ENCODE data around the gene JCAD. TPM values are rescaled to one million over a fixed set of nuclear protein-coding genes. Genes with fewer than 3 reads are reported as not detected.

JCAD gene
- total RNA-seq, 1 experiment from 2014 or later = 40.7 TPM

DNA sequence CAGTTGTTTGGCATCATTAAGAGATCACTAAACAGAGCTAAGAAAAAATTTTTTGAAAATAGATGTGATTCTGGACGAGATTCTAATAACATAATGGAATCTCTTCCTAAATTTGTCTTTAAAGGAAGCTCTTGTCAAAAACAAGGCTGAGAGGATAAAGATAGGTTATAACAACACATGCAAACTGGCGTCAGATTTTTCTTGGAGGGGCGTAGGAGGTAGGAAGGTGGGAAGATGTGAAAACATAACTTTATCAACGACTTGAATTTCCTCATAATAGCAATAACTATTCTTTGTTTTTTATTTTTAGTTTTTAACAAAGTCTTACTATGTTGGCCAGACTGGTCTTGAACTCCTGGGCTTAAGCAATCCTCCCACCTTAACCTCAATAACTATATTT is 31.8 kb upstream of the JCAD start:
- POLR2A ChIA-PET = no interaction called here

DNA sequence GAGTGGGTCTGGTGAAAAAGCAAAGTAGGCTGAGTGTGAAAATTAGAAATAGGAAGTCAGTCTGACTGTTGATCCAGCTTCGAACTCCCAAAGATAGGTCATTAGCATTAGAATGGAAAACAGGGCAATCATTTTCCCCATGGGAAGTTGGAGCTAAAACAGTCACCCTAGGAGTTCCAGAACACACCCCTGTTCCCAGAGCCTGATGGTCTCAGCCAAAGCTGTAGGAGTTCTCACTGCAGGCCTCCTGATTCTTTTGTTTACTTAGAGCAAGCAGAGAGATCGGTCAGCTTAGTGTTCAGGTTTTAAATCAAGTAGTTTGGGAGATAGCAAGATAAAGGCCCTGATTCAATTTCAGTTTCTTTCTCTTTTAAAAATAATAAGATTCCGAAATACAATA is 28.8 kb upstream of the JCAD start:
- ATAC-seq (no peak), DNase-seq (ENCODE audit: low read depth, low spot score) (no peak)
- no peaks in the 10 kb centered on the region for H3K9me3 ChIP-seq (ENCODE audit: control insufficient read depth, insufficient read depth, low read depth, low read length)
- in situ Hi-C loops (cut with HindIII; ENCODE audit: low pct_unique_long_range_greater_than_20kb, low sequenced_read_pairs) (no loop called here), intact Hi-C loops (cut with micrococcal nuclease; ENCODE audit: unreplicated experiment) (no loop called here)
- POLR2A ChIA-PET = no interaction called here
- no peak overlapping the region for H3K27ac ChIP-seq (ENCODE audit: low read length)
- no peaks in the 10 kb centered on the region for H3K4me1 ChIP-seq (ENCODE audit: control insufficient read depth, insufficient read depth, low read length)
- BruUV-seq (replicated peaks) = no TSS peak
- TF ChIP-seq, protein P1, sequence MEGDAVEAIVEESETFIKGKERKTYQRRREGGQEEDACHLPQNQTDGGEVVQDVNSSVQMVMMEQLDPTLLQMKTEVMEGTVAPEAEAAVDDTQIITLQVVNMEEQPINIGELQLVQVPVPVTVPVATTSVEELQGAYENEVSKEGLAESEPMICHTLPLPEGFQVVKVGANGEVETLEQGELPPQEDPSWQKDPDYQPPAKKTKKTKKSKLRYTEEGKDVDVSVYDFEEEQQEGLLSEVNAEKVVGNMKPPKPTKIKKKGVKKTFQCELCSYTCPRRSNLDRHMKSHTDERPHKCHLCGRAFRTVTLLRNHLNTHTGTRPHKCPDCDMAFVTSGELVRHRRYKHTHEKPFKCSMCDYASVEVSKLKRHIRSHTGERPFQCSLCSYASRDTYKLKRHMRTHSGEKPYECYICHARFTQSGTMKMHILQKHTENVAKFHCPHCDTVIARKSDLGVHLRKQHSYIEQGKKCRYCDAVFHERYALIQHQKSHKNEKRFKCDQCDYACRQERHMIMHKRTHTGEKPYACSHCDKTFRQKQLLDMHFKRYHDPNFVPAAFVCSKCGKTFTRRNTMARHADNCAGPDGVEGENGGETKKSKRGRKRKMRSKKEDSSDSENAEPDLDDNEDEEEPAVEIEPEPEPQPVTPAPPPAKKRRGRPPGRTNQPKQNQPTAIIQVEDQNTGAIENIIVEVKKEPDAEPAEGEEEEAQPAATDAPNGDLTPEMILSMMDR (IDR thresholded peaks at IDR 0.05) = no peak
- TF ChIP-seq, protein P2, sequence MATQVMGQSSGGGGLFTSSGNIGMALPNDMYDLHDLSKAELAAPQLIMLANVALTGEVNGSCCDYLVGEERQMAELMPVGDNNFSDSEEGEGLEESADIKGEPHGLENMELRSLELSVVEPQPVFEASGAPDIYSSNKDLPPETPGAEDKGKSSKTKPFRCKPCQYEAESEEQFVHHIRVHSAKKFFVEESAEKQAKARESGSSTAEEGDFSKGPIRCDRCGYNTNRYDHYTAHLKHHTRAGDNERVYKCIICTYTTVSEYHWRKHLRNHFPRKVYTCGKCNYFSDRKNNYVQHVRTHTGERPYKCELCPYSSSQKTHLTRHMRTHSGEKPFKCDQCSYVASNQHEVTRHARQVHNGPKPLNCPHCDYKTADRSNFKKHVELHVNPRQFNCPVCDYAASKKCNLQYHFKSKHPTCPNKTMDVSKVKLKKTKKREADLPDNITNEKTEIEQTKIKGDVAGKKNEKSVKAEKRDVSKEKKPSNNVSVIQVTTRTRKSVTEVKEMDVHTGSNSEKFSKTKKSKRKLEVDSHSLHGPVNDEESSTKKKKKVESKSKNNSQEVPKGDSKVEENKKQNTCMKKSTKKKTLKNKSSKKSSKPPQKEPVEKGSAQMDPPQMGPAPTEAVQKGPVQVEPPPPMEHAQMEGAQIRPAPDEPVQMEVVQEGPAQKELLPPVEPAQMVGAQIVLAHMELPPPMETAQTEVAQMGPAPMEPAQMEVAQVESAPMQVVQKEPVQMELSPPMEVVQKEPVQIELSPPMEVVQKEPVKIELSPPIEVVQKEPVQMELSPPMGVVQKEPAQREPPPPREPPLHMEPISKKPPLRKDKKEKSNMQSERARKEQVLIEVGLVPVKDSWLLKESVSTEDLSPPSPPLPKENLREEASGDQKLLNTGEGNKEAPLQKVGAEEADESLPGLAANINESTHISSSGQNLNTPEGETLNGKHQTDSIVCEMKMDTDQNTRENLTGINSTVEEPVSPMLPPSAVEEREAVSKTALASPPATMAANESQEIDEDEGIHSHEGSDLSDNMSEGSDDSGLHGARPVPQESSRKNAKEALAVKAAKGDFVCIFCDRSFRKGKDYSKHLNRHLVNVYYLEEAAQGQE (IDR thresholded peaks at IDR 0.05; ENCODE audit: insufficient read depth in 1 of 2, low read depth in 2 of 2, low read length in 1 of 2) = no peak
- TF ChIP-seq SIN3A (IDR thresholded peaks at IDR 0.05; ENCODE audit: borderline replicate concordance, insufficient read depth, low read depth, low read length) (no peak), TCF7L2 (IDR thresholded peaks at IDR 0.05; ENCODE audit: low read depth, low read length) (no peak), POLR2AphosphoS5 (IDR thresholded peaks at IDR 0.05; ENCODE audit: low read depth, low read length) (no peak)
- H3K27me3 ChIP-seq (ENCODE audit: control insufficient read depth, insufficient read depth, low read length) = no peaks in the 10 kb centered on the region
- no peak overlapping the region for H3K4me3 ChIP-seq (ENCODE audit: low read depth in 2 of 2, low read length in 2 of 2)
- H3K36me3 ChIP-seq (ENCODE audit: control insufficient read depth, insufficient read depth, low read length) = no peaks in the 10 kb centered on the region
- CTCF ChIA-PET = no interaction called here

More for the DNA sequence above, 31.8 kb upstream of the JCAD start:
- DNase-seq (ENCODE audit: low read depth, low spot score) = no peak
- Histone ChIP-seq H3K27me3 (ENCODE audit: control insufficient read depth, insufficient read depth, low read length) (no peaks in the 10 kb centered on the region), H3K4me3 (ENCODE audit: low read depth in 2 of 2, low read length in 2 of 2) (no peak overlapping the region), H3K36me3 (ENCODE audit: control insufficient read depth, insufficient read depth, low read length) (no peaks in the 10 kb centered on the region), H3K27ac (ENCODE audit: low read length) (no peak overlapping the region), H3K9me3 (ENCODE audit: control insufficient read depth, insufficient read depth, low read depth, low read length) (no peaks in the 10 kb centered on the region), H3K4me1 (ENCODE audit: control insufficient read depth, insufficient read depth, low read length) (peaks cover 3% of the 10 kb centered on the region; the same call in 1 of the 2 replicates)
- ATAC-seq = no peak
- BruUV-seq (replicated peaks) = no TSS peak
- in situ Hi-C loops (cut with HindIII; ENCODE audit: low pct_unique_long_range_greater_than_20kb, low sequenced_read_pairs) (no loop called here), intact Hi-C loops (cut with micrococcal nuclease; ENCODE audit: unreplicated experiment) (no loop called here)
- TF ChIP-seq SIN3A (IDR thresholded peaks at IDR 0.05; ENCODE audit: borderline replicate concordance, insufficient read depth, low read depth, low read length) = no peak
- TF ChIP-seq POLR2AphosphoS5 (IDR thresholded peaks at IDR 0.05; ENCODE audit: low read depth, low read length) = no peak
- TF ChIP-seq, protein P1 (IDR thresholded peaks at IDR 0.05) = no peak
- TF ChIP-seq, protein P2 (IDR thresholded peaks at IDR 0.05; ENCODE audit: insufficient read depth in 1 of 2, low read depth in 2 of 2, low read length in 1 of 2) = no peak
- TF ChIP-seq TCF7L2 (IDR thresholded peaks at IDR 0.05; ENCODE audit: low read depth, low read length) = no peak
- CTCF ChIA-PET = interaction anchor here (0.7 kb wide), 1 partner anchor 24 kb away, joined by 4 read pairs; no protein-coding TSS in a partner anchor

Data from Panc1 (cell line).